A673 (cell line): Measurements from ENCODE around the gene CEP57L1. TPM values are rescaled to one million over a fixed set of nuclear protein-coding genes. Genes with fewer than 3 reads are reported as not detected.
"Not testable (repeated sequence)": the region's sequence is repeated elsewhere in the genome, so short reads cannot be mapped to it uniquely, and the experiment has no call there.

ENCODE experiments used
- BruUV-seq: library from RNA; stranded (reverse); fragments of 400-500 nt; replicated peaks from 2 replicates; lab custom pipeline; 2021; lab: Mats Ljungman, UMichigan
- CTCF ChIA-PET: fragments of 300-600 bp; sonication (Branson Sonifier 250); formaldehyde crosslinking; loops from one replicate; lab custom pipeline; 2022; ENCODE audit warnings: antibody characterized with exemption; lab: Charles Lee
- POLR2A ChIA-PET: fragments of 300-600 bp; sonication (Branson Sonifier 250); formaldehyde crosslinking; loops from one replicate; lab custom pipeline; 2022; ENCODE audit warnings: antibody characterized with exemption; ENCODE audit not compliant: low non-redundant PET; lab: Charles Lee
- DNase-seq: peaks from one replicate; pipeline ENCODE4 v3.0.0-alpha.2; 2015; ENCODE audit warnings: low spot score
- H3K27ac ChIP-seq: fragments of 200-600 bp; sonication (generic); 2 replicates; pipeline ENCODE4 v1.5.1; 2016; ENCODE audit warnings: mixed run types, low read depth, mild to moderate bottlenecking, mixed read lengths, antibody characterized with exemption, low read length; ENCODE audit not compliant: poor library complexity, severe bottlenecking
- H3K27me3 ChIP-seq: fragments of 200-600 bp; sonication (generic); replicated peaks from 2 replicates; pipeline ENCODE4 v1.6.1; 2017; ENCODE audit warnings: mixed run types, low read depth, mild to moderate bottlenecking, mixed read lengths, antibody characterized with exemption, low read length; ENCODE audit not compliant: insufficient read depth, poor library complexity
- H3K36me3 ChIP-seq: fragments of 200-600 bp; sonication (generic); 2 replicates; pipeline ENCODE4 v1.6.1; 2016; ENCODE audit warnings: mixed run types, mild to moderate bottlenecking, mixed read lengths, antibody characterized with exemption, low read length; ENCODE audit not compliant: insufficient read depth, poor library complexity, severe bottlenecking
- H3K4me1 ChIP-seq: fragments of 200-600 bp; sonication (generic); 2 replicates; pipeline ENCODE4 v1.6.1; 2017; ENCODE audit warnings: mixed run types, mild to moderate bottlenecking, mixed read lengths, antibody characterized with exemption, low read length; ENCODE audit not compliant: insufficient read depth, poor library complexity, severe bottlenecking
- H3K4me3 ChIP-seq: fragments of 200-600 bp; sonication (generic); 2 replicates; pipeline ENCODE4 v1.5.1; 2016; ENCODE audit warnings: low read depth, mixed run types, mild to moderate bottlenecking, mixed read lengths, low read length; ENCODE audit not compliant: poor library complexity, severe bottlenecking
- H3K9me3 ChIP-seq: fragments of 200-600 bp; sonication (generic); 2 replicates; pipeline ENCODE4 v1.6.1; 2016; ENCODE audit warnings: mixed run types, low read depth, mild to moderate bottlenecking, mixed read lengths, antibody characterized with exemption, low read length; ENCODE audit not compliant: poor library complexity, severe bottlenecking
- EZH2 ChIP-seq: fragments of 200-600 bp; sonication (generic); IDR thresholded peaks from 2 replicates; pipeline ENCODE4 v1.6.1; 2017; ENCODE audit warnings: borderline replicate concordance, low read depth, mild to moderate bottlenecking, mixed read lengths, antibody characterized with exemption, low read length; ENCODE audit not compliant: poor library complexity, severe bottlenecking
- intact Hi-C: fragments of 100-400 bp; cut with micrococcal nuclease; formaldehyde crosslinking; loops from one replicate; pipeline ENCODE4 v1.10.0; 2022; ENCODE audit not compliant: unreplicated experiment
- total RNA-seq: library from RNA; stranded (reverse); gene quantifications from 2 replicates; pipeline ENCODE4 v1.2.3, GENCODE V29; 2021
- TF ChIP-seq, protein P1 (sequence below): fragments of 300-800, 200-600 bp; sonication (generic); conservative IDR thresholded peaks from 2 replicates; pipeline ENCODE4 v1.5.1; 2017; ENCODE audit warnings: low read depth, mild to moderate bottlenecking, antibody characterized with exemption, low read length, moderate library complexity, mixed read lengths

Gene CEP57L1
- total RNA-seq, 1 experiment from 2014 or later: 25.7 TPM

DNA sequence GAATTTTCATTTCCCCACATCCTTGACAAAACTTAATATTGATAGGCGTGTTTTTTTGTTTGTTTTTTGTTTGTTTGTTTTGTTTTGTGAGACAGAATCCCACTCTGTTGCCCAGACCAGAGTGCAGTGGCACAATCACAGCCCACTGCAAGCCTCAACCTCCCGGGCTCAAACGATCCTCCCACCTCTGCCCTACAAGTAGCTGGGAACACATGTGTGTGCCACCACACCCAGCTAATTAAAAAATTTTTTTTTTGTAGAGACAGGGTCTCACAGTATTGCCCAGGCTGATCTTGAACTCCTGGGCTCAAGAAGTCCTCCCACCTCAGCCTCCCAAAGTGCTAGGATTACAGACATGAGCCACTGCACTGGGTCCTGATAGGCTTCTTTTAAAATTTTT lies 9.2 kb downstream of the CEP57L1 start:
- Histone ChIP-seq H3K27me3 (no peaks in the 10 kb centered on the region), H3K27ac (no peak overlapping the region), H3K36me3 (peaks cover 3% of the 10 kb centered on the region), H3K9me3 (no peaks in the 10 kb centered on the region), H3K4me1 (no peaks in the 10 kb centered on the region), H3K4me3 (no peak overlapping the region)
- no peak for DNase-seq
- no peak for TF ChIP-seq EZH2
- TF ChIP-seq, protein P1, sequence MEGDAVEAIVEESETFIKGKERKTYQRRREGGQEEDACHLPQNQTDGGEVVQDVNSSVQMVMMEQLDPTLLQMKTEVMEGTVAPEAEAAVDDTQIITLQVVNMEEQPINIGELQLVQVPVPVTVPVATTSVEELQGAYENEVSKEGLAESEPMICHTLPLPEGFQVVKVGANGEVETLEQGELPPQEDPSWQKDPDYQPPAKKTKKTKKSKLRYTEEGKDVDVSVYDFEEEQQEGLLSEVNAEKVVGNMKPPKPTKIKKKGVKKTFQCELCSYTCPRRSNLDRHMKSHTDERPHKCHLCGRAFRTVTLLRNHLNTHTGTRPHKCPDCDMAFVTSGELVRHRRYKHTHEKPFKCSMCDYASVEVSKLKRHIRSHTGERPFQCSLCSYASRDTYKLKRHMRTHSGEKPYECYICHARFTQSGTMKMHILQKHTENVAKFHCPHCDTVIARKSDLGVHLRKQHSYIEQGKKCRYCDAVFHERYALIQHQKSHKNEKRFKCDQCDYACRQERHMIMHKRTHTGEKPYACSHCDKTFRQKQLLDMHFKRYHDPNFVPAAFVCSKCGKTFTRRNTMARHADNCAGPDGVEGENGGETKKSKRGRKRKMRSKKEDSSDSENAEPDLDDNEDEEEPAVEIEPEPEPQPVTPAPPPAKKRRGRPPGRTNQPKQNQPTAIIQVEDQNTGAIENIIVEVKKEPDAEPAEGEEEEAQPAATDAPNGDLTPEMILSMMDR: no peak
- CTCF ChIA-PET: no interaction called here
- POLR2A ChIA-PET: no interaction called here
- BruUV-seq: no TSS peak
- intact Hi-C loops: no loop called here

GRCh38 chr6:109105681-109106080 lies 10.4 kb downstream of the CEP57L1 start:
- H3K9me3 ChIP-seq: no peaks in the 10 kb centered on the region
- H3K27ac ChIP-seq: no peak overlapping the region
- H3K4me1 ChIP-seq: no peaks in the 10 kb centered on the region
- POLR2A ChIA-PET: no interaction called here
- no peak for TF ChIP-seq EZH2
- TF ChIP-seq, protein P1: no peak
- BruUV-seq: no TSS peak
- intact Hi-C loops: no loop called here
- DNase-seq: no peak
- no peaks in the 10 kb centered on the region for H3K27me3 ChIP-seq
- no peak overlapping the region for H3K4me3 ChIP-seq
- CTCF ChIA-PET: no interaction called here
- H3K36me3 ChIP-seq: peaks cover 3% of the 10 kb centered on the region

GRCh38 chr6:109109663-109110062 lies 14.4 kb downstream of the CEP57L1 start:
- H3K4me1 ChIP-seq, POLR2A ChIA-PET, CTCF ChIA-PET, DNase-seq, H3K9me3 ChIP-seq, BruUV-seq, H3K27me3 ChIP-seq, H3K27ac ChIP-seq, intact Hi-C loops, H3K36me3 ChIP-seq, H3K4me3 ChIP-seq: not testable (repeated sequence)

DNA sequence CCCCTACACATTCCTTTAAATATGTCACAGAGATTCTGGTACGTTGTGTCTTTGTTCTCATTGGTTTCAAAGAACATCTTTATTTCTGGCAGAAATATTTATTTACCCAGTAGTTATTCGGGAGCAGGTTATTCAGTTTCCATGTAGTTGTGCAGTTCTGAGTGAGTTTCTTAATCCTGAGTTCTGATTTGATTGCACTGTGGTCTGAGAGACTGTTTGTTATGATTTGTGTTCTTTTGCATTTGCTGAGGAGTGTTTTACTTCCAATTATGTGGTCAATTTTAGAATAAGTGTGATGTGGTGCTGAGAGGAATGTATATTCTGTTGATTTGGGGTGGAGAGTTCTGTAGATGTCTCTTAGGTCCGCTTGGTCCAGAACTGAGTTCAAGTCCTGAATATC lies 17.4 kb downstream of the CEP57L1 start:
- H3K4me3 ChIP-seq, POLR2A ChIA-PET, intact Hi-C loops, DNase-seq, H3K27ac ChIP-seq, H3K36me3 ChIP-seq, H3K4me1 ChIP-seq, CTCF ChIA-PET, H3K9me3 ChIP-seq, BruUV-seq, H3K27me3 ChIP-seq: not testable (repeated sequence)
